Liver (tissue), 3 donors: ENCODE results near the gene APBA1.

Experiments used
- EGR1 ChIP-seq, 2 donors: IDR thresholded peaks; 2 replicates each; pipeline ENCODE4 v1.6.1; 2016 to 2018; ENCODE audit warnings: antibody characterized with exemption in 2 of 2, low read depth in 2 of 2
- FOXA1 ChIP-seq: IDR thresholded peaks from 2 replicates; pipeline ENCODE4 v1.6.1; 2016; ENCODE audit warnings: antibody characterized with exemption
- GABPA ChIP-seq, 2 donors: IDR thresholded peaks in 1 of 2; conservative IDR thresholded peaks in 1 of 2; 2 replicates each; pipeline ENCODE4 v1.6.1; 2016; ENCODE audit warnings: antibody characterized with exemption in 2 of 2, mild to moderate bottlenecking in 1 of 2, moderate library complexity in 1 of 2
- HNF4A ChIP-seq, 2 donors: conservative IDR thresholded peaks; 2 replicates each; pipeline ENCODE4 v1.6.1; 2016; ENCODE audit warnings: antibody characterized with exemption in 2 of 2, mild to moderate bottlenecking in 2 of 2
- JUND ChIP-seq, 2 donors: IDR thresholded peaks; 2 replicates each; pipeline ENCODE4 v1.6.1; 2016; ENCODE audit warnings: antibody characterized with exemption in 2 of 2
- MAX ChIP-seq: IDR thresholded peaks from 2 replicates; pipeline ENCODE4 v1.6.1; 2016; ENCODE audit warnings: antibody characterized with exemption
- RAD21 ChIP-seq, 2 donors: IDR thresholded peaks; 2 replicates each; pipeline ENCODE4 v1.6.1; 2016; ENCODE audit warnings: antibody characterized with exemption in 2 of 2, mild to moderate bottlenecking in 2 of 2
- RXRA ChIP-seq, 2 donors: IDR thresholded peaks; 2 replicates each; pipeline ENCODE4 v1.6.1; 2017 to 2018; ENCODE audit warnings: antibody characterized with exemption in 2 of 2, mild to moderate bottlenecking in 1 of 2
- TAF1 ChIP-seq: conservative IDR thresholded peaks from 2 replicates; pipeline ENCODE4 v1.6.1; 2016; ENCODE audit warnings: antibody characterized with exemption, mild to moderate bottlenecking
- TF ChIP-seq, protein P1 (sequence below): fragments of 150-350 bp; IDR thresholded peaks from 2 replicates; pipeline ENCODE4 v1.5.1; 2017; ENCODE audit warnings: improper control_type of control experiment, low read depth, low read length; ENCODE audit not compliant: missing input control
- TF ChIP-seq, protein P2 (sequence below): IDR thresholded peaks from 2 replicates; pipeline ENCODE4 v1.6.1; 2016; ENCODE audit warnings: antibody characterized with exemption
- TF ChIP-seq, protein P3 (sequence below): IDR thresholded peaks from 2 replicates; pipeline ENCODE4 v1.6.1; 2016; ENCODE audit warnings: antibody characterized with exemption, mild to moderate bottlenecking
- donor health status: healthy.
- donor health status: healthy.

- TF ChIP-seq, protein P1, sequence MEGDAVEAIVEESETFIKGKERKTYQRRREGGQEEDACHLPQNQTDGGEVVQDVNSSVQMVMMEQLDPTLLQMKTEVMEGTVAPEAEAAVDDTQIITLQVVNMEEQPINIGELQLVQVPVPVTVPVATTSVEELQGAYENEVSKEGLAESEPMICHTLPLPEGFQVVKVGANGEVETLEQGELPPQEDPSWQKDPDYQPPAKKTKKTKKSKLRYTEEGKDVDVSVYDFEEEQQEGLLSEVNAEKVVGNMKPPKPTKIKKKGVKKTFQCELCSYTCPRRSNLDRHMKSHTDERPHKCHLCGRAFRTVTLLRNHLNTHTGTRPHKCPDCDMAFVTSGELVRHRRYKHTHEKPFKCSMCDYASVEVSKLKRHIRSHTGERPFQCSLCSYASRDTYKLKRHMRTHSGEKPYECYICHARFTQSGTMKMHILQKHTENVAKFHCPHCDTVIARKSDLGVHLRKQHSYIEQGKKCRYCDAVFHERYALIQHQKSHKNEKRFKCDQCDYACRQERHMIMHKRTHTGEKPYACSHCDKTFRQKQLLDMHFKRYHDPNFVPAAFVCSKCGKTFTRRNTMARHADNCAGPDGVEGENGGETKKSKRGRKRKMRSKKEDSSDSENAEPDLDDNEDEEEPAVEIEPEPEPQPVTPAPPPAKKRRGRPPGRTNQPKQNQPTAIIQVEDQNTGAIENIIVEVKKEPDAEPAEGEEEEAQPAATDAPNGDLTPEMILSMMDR, result no peak
- no peak for TF ChIP-seq JUND (IDR thresholded peaks at IDR 0.05)
- TF ChIP-seq TAF1, result no peak
- no peak for TF ChIP-seq FOXA1
- TF ChIP-seq RAD21 (IDR thresholded peaks at IDR 0.05), result no peak
- no peak for TF ChIP-seq EGR1 (IDR thresholded peaks at IDR 0.05; ENCODE audit: low read depth in 2 of 2)
- TF ChIP-seq HNF4A (conservative IDR thresholded peaks at IDR 0.05), result no peak
- no peak for TF ChIP-seq RXRA (IDR thresholded peaks at IDR 0.05)
- no peak for TF ChIP-seq MAX
- TF ChIP-seq, protein P2, sequence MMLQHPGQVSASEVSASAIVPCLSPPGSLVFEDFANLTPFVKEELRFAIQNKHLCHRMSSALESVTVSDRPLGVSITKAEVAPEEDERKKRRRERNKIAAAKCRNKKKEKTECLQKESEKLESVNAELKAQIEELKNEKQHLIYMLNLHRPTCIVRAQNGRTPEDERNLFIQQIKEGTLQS, result no peak
- TF ChIP-seq GABPA (IDR thresholded peaks at IDR 0.05 in 1 of 2, conservative IDR thresholded peaks at IDR 0.05 in 1 of 2), result no peak
- TF ChIP-seq, protein P3, sequence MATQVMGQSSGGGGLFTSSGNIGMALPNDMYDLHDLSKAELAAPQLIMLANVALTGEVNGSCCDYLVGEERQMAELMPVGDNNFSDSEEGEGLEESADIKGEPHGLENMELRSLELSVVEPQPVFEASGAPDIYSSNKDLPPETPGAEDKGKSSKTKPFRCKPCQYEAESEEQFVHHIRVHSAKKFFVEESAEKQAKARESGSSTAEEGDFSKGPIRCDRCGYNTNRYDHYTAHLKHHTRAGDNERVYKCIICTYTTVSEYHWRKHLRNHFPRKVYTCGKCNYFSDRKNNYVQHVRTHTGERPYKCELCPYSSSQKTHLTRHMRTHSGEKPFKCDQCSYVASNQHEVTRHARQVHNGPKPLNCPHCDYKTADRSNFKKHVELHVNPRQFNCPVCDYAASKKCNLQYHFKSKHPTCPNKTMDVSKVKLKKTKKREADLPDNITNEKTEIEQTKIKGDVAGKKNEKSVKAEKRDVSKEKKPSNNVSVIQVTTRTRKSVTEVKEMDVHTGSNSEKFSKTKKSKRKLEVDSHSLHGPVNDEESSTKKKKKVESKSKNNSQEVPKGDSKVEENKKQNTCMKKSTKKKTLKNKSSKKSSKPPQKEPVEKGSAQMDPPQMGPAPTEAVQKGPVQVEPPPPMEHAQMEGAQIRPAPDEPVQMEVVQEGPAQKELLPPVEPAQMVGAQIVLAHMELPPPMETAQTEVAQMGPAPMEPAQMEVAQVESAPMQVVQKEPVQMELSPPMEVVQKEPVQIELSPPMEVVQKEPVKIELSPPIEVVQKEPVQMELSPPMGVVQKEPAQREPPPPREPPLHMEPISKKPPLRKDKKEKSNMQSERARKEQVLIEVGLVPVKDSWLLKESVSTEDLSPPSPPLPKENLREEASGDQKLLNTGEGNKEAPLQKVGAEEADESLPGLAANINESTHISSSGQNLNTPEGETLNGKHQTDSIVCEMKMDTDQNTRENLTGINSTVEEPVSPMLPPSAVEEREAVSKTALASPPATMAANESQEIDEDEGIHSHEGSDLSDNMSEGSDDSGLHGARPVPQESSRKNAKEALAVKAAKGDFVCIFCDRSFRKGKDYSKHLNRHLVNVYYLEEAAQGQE, result no peak
Observed at GRCh38 chr9:69391487-69391886, 280.7 kb downstream of the APBA1 start.
